ENCODE data around the gene DDHD1.

Gene DDHD1

GRCh38 chr14:53035336-53036210 lies 117.5 kb downstream of the DDHD1 start:
- in situ Hi-C loops (cut with MboI; ENCODE audit: low sequenced_read_pairs) = no loop called here

- in situ Hi-C loops (cut with MboI; ENCODE audit: low sequenced_read_pairs) = no loop called here
Observed at GRCh38 chr14:53034688-53035230, 118.4 kb downstream of the DDHD1 start.

- in situ Hi-C loops (cut with MboI; ENCODE audit: low sequenced_read_pairs) = no loop called here
Observed at GRCh38 chr14:53034036-53034435, 119.1 kb downstream of the DDHD1 start.

GRCh38 chr14:53032838-53033390 lies 120.2 kb downstream of the DDHD1 start:
- in situ Hi-C loops (cut with MboI; ENCODE audit: low sequenced_read_pairs) = no loop called here

GRCh38 chr14:53032161-53032803 lies 120.8 kb downstream of the DDHD1 start:
- in situ Hi-C loops (cut with MboI; ENCODE audit: low sequenced_read_pairs) = no loop called here

- in situ Hi-C loops (cut with MboI; ENCODE audit: low sequenced_read_pairs) = no loop called here
Observed at GRCh38 chr14:53027562-53027961, 125.6 kb downstream of the DDHD1 start.

- in situ Hi-C loops (cut with MboI; ENCODE audit: low sequenced_read_pairs) = no loop called here
Observed at GRCh38 chr14:53027041-53027440, 126.1 kb downstream of the DDHD1 start.

GRCh38 chr14:53023325-53023724 lies 129.8 kb downstream of the DDHD1 start:
- in situ Hi-C loops (cut with MboI; ENCODE audit: low sequenced_read_pairs) = no loop called here

- in situ Hi-C loops (cut with MboI; ENCODE audit: low sequenced_read_pairs) = no loop called here
Observed at GRCh38 chr14:53022593-53022992, 130.5 kb downstream of the DDHD1 start.

- in situ Hi-C loops (cut with MboI; ENCODE audit: low sequenced_read_pairs) = no loop called here
Observed at GRCh38 chr14:53020193-53020932, 132.8 kb downstream of the DDHD1 start.

GRCh38 chr14:53019406-53019805 lies 133.7 kb downstream of the DDHD1 start:
- in situ Hi-C loops (cut with MboI; ENCODE audit: low sequenced_read_pairs) = no loop called here

- in situ Hi-C loops (cut with MboI; ENCODE audit: low sequenced_read_pairs) = no loop called here
Observed at GRCh38 chr14:53017837-53018236, 135.3 kb downstream of the DDHD1 start.

GRCh38 chr14:53016919-53017318 lies 136.2 kb downstream of the DDHD1 start:
- in situ Hi-C loops (cut with MboI; ENCODE audit: low sequenced_read_pairs) = no loop called here

- in situ Hi-C loops (cut with MboI; ENCODE audit: low sequenced_read_pairs) = no loop called here
Observed at GRCh38 chr14:53016491-53016890, 136.6 kb downstream of the DDHD1 start.

GRCh38 chr14:53011053-53011462 lies 142.1 kb downstream of the DDHD1 start:
- in situ Hi-C loops (cut with MboI; ENCODE audit: low sequenced_read_pairs) = no loop called here

- in situ Hi-C loops (cut with MboI; ENCODE audit: low sequenced_read_pairs) = no loop called here
Observed at GRCh38 chr14:53010193-53011040, 142.7 kb downstream of the DDHD1 start.

GRCh38 chr14:53006931-53007562 lies 146.1 kb downstream of the DDHD1 start:
- in situ Hi-C loops (cut with MboI; ENCODE audit: low sequenced_read_pairs) = no loop called here

GRCh38 chr14:53004976-53005375 lies 148.1 kb downstream of the DDHD1 start:
- in situ Hi-C loops (cut with MboI; ENCODE audit: low sequenced_read_pairs) = no loop called here

GRCh38 chr14:53003776-53004175 lies 149.3 kb downstream of the DDHD1 start:
- in situ Hi-C loops (cut with MboI; ENCODE audit: low sequenced_read_pairs) = no loop called here

GRCh38 chr14:53002576-53002975 lies 150.5 kb downstream of the DDHD1 start:
- in situ Hi-C loops (cut with MboI; ENCODE audit: low sequenced_read_pairs) = no loop called here

All from HL-60/S4 (cell line).